HPDE6-E6E7 (cell line): Measurements from ENCODE around the gene RAB28.
"Not testable (repeated sequence)": the region's sequence is repeated elsewhere in the genome, so short reads cannot be mapped to it uniquely, and the experiment has no call there.

Source experiments
- DNase-seq: peaks from one replicate; pipeline ENCODE4 v3.0.0; 2011; ENCODE audit warnings: missing footprints; ENCODE audit errors: extremely low spot score

Gene RAB28

DNA sequence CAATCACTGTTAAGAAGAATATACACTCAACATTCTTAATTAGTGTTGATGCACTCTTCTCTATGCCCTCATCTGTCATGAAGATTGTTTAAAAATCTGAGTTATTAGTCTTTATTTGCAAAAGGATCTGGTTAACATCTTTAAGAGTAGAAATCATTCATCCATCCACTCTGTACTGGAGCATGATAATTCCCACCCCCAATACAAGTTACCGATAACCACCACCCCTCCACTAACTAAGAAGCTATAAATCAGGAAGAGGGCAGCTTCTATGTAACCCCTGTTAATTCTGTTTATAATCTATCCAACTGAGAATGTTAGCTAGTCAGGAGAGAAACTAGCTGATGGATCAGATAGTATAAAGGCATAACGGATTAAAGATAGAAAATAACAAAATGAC, 34.5 kb downstream of the RAB28 start:
- DNase-seq, result no peak

DNA sequence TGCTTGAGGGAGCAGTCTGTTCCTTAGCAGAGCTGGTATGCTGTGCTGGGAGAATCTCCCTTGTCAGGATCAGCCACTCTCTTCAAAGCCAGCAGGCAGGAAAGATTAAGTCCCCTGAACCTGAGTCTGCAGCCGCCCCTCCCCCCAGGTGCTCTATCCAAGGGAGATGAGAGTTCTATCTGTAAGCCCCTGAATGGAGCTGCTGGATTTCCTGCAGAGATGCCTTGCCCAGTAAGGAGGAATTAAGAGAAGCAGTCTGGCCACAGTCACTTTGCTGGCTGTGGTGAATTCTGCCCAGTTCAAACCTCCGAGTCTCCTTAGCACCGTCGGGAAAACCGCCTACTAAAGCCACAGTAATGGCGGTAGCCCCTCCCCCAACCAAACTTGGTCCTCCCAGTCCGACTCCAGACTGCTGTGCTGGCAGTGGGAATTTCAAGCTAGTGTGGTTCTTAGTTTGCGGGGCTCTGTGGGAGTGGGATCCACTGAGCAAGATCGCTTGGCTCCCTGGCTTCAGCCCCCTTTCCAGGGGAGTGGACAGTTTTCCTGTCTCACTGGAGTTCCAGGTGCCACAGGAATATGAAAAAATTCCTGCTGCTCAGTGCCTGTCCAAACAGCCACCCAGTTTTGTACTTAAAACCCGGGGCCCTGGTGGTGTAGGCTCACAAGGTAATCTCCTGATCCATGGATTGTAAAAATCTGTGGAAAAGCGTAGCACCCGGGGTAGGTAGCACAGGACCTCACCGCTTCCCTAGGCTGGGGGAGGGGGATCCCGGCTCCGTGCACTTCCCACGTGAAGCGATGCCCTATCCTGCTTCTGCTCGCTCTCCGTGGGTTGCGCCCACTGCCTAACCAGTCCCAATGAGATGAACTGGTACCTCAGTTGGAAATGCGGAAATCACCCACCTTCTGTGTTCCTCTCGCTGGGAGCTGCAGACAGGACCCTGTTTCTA, 38.0 kb downstream of the RAB28 start:
- DNase-seq, result no peak

DNA sequence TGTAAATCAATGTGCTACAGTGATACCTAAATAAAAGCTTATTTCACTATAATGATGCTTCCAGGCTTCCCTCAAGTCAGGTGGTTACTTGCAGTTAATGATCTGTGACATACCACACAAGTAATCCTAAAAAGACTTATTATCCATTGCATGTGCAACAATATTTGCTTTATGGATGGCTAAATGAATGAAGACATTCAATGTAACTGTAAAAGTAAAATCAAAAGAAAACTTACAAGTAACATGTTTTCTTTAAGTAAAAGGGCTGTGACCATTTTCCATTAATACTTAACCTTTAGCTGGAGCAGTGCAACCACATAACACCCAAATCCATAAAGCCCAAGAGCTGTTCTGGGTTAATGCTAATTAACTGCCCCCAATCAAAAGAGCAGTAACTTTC, 42.6 kb downstream of the RAB28 start:
- no peak for DNase-seq

DNA sequence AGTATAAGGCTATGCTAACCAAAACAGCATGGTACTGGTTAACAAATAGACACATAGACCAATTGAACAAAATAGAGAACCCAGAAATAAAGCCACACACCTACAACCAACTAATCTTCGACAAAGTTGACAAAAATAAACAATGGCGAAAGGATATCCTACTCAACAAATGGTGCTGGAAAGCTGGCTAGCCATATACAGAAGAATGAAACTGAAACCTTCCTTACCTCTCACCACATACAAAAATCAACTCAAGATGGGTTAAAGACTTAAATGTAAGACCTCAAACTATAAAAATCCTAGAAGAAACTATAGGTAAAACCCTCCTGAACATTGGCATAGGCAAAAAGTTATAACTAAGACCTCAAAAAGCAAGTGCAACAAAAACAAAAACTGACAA, 47.2 kb downstream of the RAB28 start:
- no peak for DNase-seq

DNA sequence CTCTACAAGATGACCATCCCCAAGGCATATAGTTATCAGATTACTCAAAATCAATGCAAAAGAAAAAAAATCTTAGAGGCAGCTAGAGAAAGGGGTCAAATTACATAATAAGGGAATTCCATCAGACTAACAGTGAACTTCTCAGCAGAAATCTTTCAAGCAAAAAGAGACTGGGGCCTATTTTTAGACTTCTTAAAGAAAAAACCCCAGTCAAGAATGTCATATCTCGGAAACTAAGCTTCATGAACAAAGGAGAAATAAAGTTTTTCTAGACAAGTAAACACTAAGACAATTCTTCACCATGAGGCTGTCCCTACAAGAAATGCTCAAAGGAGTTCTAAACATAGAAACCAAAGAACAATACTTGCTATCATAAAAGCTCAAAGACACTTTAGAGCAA, 51.7 kb downstream of the RAB28 start:
- no peak for DNase-seq

DNA sequence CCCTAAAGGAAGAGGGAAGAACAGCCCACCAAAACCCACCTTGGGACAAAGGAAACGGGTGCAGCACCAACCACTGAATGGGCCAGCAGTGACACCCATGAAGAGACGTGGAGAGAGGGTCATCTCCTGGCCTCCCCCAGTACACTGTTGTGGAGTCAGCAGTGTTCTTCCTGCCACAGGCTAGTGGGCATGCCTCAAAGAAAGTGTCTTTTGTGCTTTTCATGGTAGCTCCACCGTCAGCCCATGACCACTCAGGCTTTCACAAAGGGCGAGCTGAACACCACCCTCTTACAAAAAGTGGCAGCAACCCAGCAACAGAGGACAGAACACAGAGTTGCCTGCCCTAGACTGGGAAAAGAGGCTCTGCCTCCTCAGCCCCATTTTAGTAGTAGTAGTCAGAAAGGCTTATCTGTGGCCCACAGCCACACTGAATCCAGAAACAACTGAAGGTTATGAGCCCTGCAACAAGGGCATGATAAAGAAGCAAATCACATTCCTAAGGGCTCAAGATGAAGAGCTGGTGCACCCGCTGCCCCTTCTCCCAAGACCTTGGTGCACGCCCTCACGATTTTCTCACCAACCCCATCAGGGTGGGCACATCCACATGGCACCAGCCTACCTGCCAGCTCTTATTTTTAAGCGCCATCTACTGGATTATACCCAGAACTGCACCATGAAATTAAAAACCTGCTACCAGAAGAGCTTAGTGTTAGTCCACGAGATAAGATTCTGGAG, 53.1 kb downstream of the RAB28 start:
- DNase-seq, result no peak

DNA sequence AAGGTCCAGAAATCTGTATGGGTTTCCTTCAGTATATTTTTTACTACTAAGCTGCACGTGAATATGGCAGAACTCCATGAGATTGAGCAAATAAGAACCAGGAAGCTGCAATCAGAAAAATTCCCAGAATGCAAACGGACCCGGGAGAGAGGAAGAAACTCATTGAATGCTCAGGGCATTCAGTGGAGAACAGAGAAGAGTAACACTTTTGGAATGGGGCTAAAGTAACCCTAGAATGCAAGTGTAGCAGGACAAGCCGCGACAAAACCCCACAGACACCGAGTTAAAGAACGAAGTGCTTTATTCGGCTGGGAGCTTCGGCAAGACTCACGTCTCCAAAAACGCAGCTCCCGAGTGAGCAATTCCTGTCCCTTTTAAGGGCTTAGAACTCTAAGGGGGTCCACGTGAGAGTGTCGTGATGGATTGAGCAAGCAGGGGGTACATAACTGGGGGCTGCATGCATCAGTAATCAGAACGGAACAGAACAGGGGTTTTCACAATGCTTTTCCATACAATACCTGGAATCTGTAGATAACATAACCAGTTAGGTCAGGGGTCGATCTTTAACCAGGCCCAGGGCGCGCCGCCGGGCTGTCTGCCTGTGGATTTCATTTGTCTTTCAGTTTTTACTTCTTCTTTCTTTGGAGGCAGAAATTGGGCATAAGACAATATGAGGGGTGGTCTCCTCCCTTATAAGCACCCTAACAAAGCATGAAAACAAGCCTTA, 56.4 kb downstream of the RAB28 start:
- no peak for DNase-seq

DNA sequence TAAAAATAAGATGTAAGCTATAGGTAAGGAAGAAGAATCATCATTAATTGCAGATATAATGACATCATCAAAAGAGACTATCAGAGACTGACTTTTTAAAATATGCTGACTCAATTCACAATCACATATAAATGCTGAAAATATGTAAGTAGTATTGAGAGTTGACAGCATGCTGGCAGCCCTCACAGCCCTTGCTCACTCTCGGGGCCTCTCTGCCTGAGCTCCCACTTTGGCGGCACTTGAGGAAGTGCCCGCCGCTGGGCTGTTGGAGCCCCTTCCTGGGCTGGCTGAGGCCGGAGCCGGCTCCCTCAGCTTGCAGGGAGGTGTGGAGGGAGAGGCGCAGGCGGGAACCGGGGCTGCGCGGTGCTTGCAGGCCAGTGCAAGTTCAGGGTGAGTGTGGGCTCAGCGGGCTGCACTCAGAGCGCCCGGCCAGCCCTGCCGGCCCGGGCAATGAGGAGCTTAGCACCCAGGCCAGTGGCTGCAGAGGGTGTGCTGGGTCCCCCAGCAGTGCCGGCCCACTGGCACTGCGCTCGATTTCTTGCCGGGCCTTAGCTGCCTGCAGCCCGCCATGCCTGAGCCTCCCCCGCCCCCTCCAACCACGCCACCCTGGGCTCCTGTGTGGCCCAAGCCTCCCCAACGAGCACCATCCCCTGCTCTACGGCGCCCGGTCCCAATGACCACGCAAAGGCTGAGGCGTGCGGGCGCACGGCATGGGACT, 68.9 kb downstream of the RAB28 start:
- no peak for DNase-seq

DNA sequence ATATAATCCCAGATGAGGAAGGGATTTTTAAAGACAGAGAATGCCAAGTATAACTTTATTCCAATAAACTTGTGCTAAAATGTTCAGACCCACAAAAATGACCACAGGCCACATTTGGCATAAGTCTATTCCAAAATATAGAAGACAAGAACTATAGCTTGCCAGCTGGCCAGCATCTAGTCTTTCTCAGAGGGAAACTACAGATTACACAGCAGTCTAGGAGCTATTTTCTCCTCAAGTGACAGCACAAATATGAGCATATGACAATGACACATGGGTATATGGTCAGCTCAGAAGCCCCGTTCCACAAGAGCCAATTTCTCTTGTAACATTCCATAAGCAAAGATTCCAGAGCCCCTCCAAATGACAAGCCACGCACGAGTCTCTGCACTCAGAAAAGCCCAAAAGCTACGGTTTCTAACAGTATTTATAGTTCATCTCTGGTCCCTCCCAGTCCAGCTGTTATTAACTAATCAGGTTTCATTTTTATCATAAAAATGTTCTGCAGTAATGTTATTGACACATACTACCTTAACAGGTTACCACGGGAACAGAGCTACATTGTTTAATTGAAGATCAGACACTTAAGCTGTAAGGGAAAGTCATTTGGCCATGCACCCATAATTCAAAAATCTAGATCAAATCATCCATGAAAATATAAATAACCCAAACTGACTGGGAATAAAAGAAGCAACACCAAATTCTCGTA, 70.3 kb downstream of the RAB28 start:
- no peak for DNase-seq

DNA sequence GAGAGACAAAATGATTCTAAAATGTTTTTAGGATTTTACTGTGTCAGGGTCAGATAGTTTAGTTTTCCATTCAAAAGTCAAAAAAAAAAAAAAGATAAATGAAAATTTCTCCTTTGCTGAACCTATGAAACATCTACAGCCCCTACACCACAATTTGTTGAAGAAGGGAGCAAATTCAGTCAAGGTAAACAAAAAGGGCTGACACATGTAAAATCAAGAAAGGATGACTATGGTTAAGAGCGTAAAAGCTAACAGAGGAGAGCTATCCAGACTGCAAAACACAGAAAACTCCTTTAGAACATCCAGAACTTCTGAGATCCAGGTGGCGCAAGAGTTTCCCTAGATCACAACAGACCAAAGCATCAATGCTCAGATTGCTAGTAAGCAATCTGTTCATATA, 72.2 kb downstream of the RAB28 start:
- no peak for DNase-seq

DNA sequence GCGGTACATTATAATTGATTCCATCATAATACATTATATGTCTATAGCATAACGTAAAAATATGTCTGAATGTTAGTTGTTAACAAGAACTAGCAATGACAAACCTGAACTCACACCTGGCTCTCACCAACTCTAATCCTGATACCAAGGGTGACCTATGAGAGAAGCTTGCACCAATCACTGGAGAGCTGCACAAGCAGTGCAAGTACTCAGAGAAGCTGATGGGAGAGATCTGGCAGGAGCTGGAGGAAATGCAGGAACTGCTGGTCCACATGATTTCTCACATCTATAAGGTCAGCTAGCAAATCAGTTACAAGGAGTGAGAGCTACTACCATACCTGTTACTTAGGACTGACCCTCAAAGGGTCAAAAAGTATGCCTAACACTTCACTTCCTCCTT, 74.8 kb downstream of the RAB28 start:
- DNase-seq, result no peak

DNA sequence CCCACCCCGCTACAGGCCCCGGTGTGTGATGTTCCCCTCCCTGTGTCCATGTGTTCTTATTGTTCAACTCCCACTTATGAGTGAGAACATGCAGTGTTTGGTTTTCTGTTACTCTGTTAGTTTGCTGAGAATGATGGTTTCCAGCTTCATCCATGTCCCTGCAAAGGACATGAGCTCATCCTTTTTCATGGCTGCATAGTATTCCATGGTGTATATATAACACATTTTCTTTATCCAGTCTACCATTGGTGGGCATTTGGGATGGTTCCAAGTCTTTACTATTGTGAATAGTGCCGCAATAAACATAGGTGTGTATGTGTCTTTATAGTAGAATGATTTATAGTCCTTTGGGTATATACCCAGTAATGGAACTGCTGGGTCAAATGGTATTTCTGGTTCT, 78.0 kb downstream of the RAB28 start:
- DNase-seq, result not testable (repeated sequence)

DNA sequence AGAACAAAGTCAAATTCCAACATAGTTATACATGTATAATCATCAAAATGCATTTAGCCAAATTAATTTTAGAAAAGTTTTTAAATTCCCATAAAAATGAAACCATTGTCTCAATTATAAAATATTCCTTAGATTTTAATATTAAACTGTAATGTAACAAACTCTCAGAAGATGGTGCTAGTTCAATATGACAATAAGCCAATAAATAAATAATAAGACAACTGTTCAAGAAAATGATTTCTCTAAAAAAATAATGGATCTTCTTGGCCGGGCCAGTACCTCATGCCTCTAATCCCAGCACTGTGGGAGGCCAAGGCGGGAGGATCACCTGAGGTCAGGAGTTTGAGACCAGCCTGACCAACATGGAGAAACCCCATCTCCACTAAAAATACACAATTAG, 80.3 kb downstream of the RAB28 start:
- DNase-seq, result no peak

DNA sequence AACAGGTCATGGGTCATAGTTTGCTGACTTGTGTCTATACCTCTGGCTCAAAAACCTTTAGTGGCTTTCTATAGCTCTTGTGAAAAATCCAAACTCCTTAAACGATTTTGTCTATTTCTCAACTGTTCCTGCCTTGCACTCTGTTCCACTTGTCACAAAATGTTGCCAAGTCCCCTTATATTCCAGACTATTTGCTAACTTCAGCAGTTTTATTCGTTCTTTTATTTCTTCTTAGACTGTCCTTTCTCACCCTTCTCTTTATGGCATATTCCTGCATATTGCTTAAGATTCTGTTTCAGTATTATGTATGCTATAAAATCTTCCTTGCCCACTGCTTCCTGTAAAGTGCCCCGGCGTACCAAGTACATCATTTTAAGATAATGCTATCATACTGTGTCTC, 80.8 kb downstream of the RAB28 start:
- DNase-seq, result no peak

DNA sequence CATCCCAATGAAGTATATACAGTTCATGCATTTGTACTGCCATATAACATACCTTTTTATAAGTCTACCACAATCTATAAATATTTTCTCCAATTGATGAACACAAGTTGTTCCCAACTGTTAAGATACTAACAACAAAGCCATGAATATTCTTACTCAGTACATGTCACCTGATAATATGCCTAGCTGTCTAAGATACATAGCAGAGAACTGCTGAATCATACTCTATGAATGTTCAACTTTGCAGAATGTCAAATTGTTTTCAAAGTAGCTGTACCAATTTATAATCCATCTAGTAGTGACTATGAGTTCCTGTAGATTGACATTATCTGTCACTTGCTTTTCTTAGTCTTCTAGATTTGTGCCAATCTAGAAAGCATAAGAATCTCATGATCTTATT, 84.9 kb downstream of the RAB28 start:
- no peak for DNase-seq

DNA sequence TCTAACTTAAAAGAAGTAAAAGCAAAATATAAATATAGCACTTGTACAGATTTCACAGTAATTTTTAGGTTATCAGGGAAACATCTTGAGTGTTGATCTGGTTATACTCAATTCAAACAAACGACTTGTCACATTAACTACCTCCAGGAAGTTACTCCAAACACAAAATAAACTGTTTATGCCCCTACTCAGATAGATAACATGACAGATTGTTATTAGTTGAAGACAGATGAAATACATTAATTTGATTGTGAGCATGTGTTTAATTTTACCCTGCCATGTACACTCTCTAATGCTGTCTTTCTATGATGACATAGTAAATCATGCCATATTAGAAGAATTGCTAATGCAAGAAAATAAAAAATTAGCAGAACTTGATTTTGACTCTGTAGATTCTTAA, 88.0 kb downstream of the RAB28 start:
- DNase-seq, result no peak

DNA sequence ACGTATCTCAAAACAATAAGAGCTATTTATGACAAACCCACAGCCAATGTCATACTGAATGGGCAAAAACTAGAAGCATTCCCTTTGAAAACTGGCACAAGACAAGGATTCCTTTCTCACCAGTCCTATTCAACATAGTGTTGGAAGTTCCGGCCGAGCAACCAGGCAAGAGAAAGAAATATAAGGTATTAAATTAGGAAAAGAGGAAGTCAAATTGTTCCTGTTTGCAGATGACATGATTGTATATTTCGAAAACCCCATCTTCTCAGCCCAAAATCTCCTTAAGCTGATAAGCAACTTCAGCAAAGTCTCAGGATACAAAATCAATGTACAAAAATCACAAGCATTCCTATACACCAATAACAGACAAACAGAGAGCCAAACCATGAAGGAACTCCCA, 94.2 kb downstream of the RAB28 start:
- DNase-seq, result not testable (repeated sequence)

DNA sequence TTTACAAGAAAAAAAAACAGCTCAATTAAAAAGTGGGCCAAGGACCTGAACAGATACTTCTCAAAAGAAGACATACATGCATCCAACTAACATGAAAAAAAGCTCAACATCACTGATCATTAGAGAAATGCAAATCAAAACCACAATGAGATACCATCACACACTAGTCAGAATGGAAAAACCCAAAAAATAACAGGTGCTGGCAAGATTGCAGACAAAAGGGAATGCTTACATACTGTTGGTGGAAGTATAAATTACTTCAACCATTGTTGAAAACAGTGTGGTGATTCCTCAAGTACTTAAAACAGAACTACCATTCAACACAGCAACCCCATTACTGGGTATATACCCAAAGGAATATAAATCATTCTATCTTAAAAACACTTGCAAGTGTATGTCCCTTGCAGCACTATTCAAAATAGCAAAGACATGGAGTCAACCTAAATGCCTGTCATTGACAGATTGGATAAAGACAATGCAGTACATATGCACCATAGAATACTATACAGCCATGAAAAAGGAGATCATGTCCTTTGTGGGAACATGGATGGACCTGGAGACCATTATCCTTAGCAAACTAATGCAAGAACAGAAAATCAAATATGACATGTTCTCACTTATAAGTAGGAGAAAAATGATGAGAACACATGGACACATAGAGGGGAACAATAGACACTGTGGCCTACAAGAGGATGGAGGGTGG, 97.6 kb downstream of the RAB28 start:
- DNase-seq, result no peak

DNA sequence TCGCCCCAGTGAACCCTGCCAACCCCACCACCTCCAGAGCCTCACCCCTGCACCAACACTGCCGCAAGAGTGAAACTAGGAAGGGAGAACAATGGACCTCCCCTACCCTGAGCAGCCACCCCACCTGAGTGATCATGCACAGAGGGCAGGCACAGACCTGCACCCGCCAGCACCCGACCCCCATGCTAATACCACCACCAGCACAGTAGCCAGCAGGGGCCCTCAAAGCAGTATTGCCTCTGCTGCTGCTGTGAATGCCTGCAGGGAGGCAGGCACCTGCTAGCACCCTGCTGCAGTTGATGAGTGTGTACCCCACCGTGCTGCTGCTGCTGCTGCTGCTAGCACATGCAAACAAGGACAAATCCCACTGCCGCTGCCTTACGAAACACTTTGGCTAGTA, 100.1 kb downstream of the RAB28 start:
- DNase-seq, result no peak

DNA sequence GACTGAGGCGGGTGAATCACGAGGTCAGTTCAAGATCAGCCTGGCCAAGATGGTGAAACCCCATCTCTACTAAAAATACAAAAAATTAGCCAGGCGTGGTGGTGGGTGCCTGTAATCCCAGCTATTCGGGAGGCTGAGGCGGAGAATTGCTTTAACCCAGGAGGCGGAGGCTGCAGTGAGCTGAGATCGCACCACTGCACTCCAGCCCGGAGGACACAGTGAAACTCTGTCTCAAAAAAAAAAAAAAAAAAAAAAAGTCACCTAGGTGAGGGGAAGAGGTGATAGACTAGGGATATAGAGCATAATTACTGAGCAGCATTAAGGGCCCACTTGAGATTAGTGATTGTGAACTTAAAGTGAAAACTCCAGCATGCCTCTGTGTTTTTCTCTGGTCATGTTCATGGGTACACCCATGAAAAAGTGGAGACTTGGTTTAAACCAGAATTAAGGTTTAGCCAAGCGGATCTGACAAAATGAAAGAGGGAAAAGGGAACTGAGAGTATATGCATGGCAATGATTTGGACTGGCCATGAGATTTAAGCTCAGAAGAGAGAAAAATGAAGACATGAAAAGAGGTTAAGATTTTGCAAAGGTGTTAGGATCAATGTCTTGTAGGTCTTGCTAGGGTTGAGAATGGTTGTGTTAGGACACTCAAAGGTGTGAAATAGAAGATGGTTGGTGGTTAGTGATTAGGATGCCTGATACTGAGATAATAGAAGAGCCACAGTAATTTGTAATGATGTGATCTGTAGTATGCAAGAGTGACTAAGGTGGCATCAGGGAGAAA, 105.0 kb downstream of the RAB28 start:
- DNase-seq, result no peak
